Endothelial cell of umbilical vein (primary cell): ENCODE measurements around the gene PSD4. TPM values are rescaled to one million over a fixed set of nuclear protein-coding genes. Genes with fewer than 3 reads are reported as not detected.

Experiments
- BruUV-seq: library from RNA; stranded (reverse); fragments of 400-500 nt; replicated peaks from 2 replicates; lab custom pipeline; 2021; lab: Mats Ljungman, UMichigan
- CTCF ChIA-PET: fragments of 300-600, 350-600 bp; sonication (Branson Sonifier 250); formaldehyde crosslinking; loops from one replicate; lab custom pipeline; 2021; ENCODE audit warnings: antibody characterized with exemption, inconsistent platforms; lab: Charles Lee
- POLR2A ChIA-PET: fragments of 300-600, 350-600 bp; sonication (Branson Sonifier 250); formaldehyde crosslinking; loops from one replicate; lab custom pipeline; 2021; ENCODE audit warnings: antibody characterized with exemption, inconsistent platforms; lab: Charles Lee
- DNase-seq: peaks from one replicate; pipeline ENCODE4 v3.0.0-alpha.2; 2011; ENCODE audit warnings: low read depth, low spot score
- FAIRE-seq: peaks from 2 replicates; lab custom pipeline; 2011; peaks lifted over from hg19 to GRCh38; lab: Jason Lieb, UNC
- H2AFZ ChIP-seq: 2 replicates; pipeline ENCODE4 v1.6.0; 2012; ENCODE audit warnings: low read depth, low read length, control low read depth, inconsistent platforms
- H3K27ac ChIP-seq: 2 replicates; pipeline ENCODE4 v1.5.1; 2011; ENCODE audit warnings: low read depth, mild to moderate bottlenecking, control low read depth, low read length, moderate library complexity; ENCODE audit not compliant: insufficient read depth
- H3K27me3 ChIP-seq, 2 experiments: 2 replicates each; pipeline versions ENCODE4 v1.6.0 to v1.6.1; 2011; ENCODE audit warnings: low read length in 2 of 2, mixed read lengths in 1 of 2; ENCODE audit not compliant: control insufficient read depth in 2 of 2, insufficient read depth in 2 of 2
- H3K36me3 ChIP-seq, 2 experiments: 2 replicates in 1 of 2; 3 replicates in 1 of 2; pipeline ENCODE4 v1.5.1; 2011; ENCODE audit warnings: low read length in 2 of 2, mild to moderate bottlenecking in 1 of 2, moderate library complexity in 1 of 2; ENCODE audit not compliant: control insufficient read depth in 2 of 2, insufficient read depth in 2 of 2; ENCODE audit errors: extremely low read depth in 1 of 2
- H3K4me1 ChIP-seq: 3 replicates; pipeline ENCODE4 v1.5.1; 2011; ENCODE audit warnings: mild to moderate bottlenecking, low read length; ENCODE audit not compliant: control insufficient read depth, insufficient read depth; ENCODE audit errors: extremely low read depth
- H3K4me2 ChIP-seq: 2 replicates; pipeline ENCODE4 v1.6.1; 2011; ENCODE audit warnings: low read length, control low read depth, mixed read lengths; ENCODE audit not compliant: insufficient read depth
- H3K4me3 ChIP-seq, 3 experiments: fragments of 200-600 bp in 1 of 3; sonication (generic), shearing (Covaris generic) in 1 of 3; replicated peaks in 1 of 3; 2 replicates each; pipeline ENCODE4 v1.5.1; 2011 to 2016; ENCODE audit warnings: control low read depth in 3 of 3, low read length in 3 of 3, mild to moderate bottlenecking in 2 of 3, inconsistent platforms in 1 of 3, low read depth in 1 of 3, moderate library complexity in 1 of 3; ENCODE audit not compliant: insufficient read depth in 1 of 3
- H3K79me2 ChIP-seq: 2 replicates; pipeline ENCODE4 v1.6.0; 2012; ENCODE audit warnings: low read length, inconsistent platforms; ENCODE audit not compliant: control insufficient read depth, insufficient read depth
- H3K9ac ChIP-seq: replicated peaks from 2 replicates; pipeline ENCODE3; 2011; ENCODE audit warnings: low read length, control low read depth; ENCODE audit not compliant: insufficient read depth; ENCODE audit errors: extremely low read depth
- H3K9me1 ChIP-seq: replicated peaks from 3 replicates; pipeline ENCODE4 v1.6.0; 2011; ENCODE audit warnings: mild to moderate bottlenecking, low read length; ENCODE audit not compliant: control insufficient read depth, insufficient read depth; ENCODE audit errors: extremely low read depth
- H3K9me3 ChIP-seq: replicated peaks from 2 replicates; pipeline ENCODE4 v1.5.1; 2012; ENCODE audit warnings: low read length, inconsistent platforms; ENCODE audit not compliant: control insufficient read depth, insufficient read depth
- H4K20me1 ChIP-seq: replicated peaks from 2 replicates; pipeline ENCODE3; 2011; ENCODE audit warnings: mild to moderate bottlenecking, low read length; ENCODE audit not compliant: control insufficient read depth, insufficient read depth; ENCODE audit errors: extremely low read depth
- CTCF ChIP-seq, 2 donors: IDR thresholded peaks; 1 replicate in 1 of 2; 2 replicates in 1 of 2; pipeline ENCODE4 v1.5.1; 2011; ENCODE audit warnings: low read length in 2 of 2, mild to moderate bottlenecking in 2 of 2, moderate library complexity in 2 of 2, control low read depth in 1 of 2, inconsistent platforms in 1 of 2, low read depth in 1 of 2; ENCODE audit not compliant: insufficient read depth in 1 of 2; ENCODE audit errors: extremely low read depth in 1 of 2
- EZH2 ChIP-seq: IDR thresholded peaks from 2 replicates; pipeline ENCODE4 v1.6.1; 2012; ENCODE audit warnings: borderline replicate concordance, low read depth, mild to moderate bottlenecking, moderate library complexity, low read length, inconsistent platforms; ENCODE audit not compliant: severe bottlenecking
- FOS ChIP-seq: IDR thresholded peaks from 2 replicates; pipeline ENCODE4 v1.6.1; 2011; ENCODE audit warnings: mild to moderate bottlenecking, low read length, moderate library complexity, borderline replicate concordance; ENCODE audit not compliant: insufficient read depth
- MAX ChIP-seq: IDR thresholded peaks from 2 replicates; pipeline ENCODE4 v1.6.1; 2011; ENCODE audit not compliant: insufficient read depth, insufficient read length
- MYC ChIP-seq: IDR thresholded peaks from one replicate; pipeline ENCODE4 v1.6.1; 2011; ENCODE audit warnings: mild to moderate bottlenecking, low read depth, low read length
- POLR2A ChIP-seq: IDR thresholded peaks from 2 replicates; pipeline ENCODE4 v1.6.1; 2012; ENCODE audit warnings: low read depth, mild to moderate bottlenecking, control low read depth, low read length
- POLR2AphosphoS5 ChIP-seq: IDR thresholded peaks from 2 replicates; pipeline ENCODE4 v1.6.1; 2012; ENCODE audit warnings: low read depth, mild to moderate bottlenecking, control low read depth, low read length, moderate library complexity; ENCODE audit not compliant: insufficient read depth
- dilution Hi-C: fragments of 300-500 bp; cut with MboI; formaldehyde crosslinking; loops from one replicate; pipeline ENCODE4 v1.15.0; 2019; ENCODE audit warnings: low sequenced_read_pairs; ENCODE audit not compliant: extremely low pct_ligation_motif_present
- intact Hi-C: fragments of 100-400 bp; cut with micrococcal nuclease; formaldehyde crosslinking; loops from one replicate; pipeline ENCODE4 v1.10.0; 2022
- polyA plus RNA-seq, 4 experiments: library from polyadenylated mRNA; depleted of rRNA in 3 of 4; stranded (reverse) in 3 of 4; unstranded in 1 of 4; fragments of >200 nt; gene quantifications; 2 replicates each; pipeline versions ENCODE4 v1.2.1 to v1.2.3, GENCODE V29; 2011 to 2012; ENCODE audit warnings: missing spikeins in 1 of 4
- total RNA-seq: library from RNA; stranded (reverse); gene quantifications from 2 replicates; pipeline ENCODE4 v1.2.3, GENCODE V29; 2021

The PSD4 gene
- total and polyA plus RNA-seq, 2 donors (not counting 3 experiments of a cell fraction or from before 2014, with no cell fraction given), result 0.01 to 0.24 TPM

GRCh38 chr2:113253453-113253852, 79.7 kb downstream of the PSD4 start:
- no TSS peak for BruUV-seq
- Histone ChIP-seq H3K4me1 (no peaks in the 10 kb centered on the region), H2AFZ (no peak overlapping the region), H3K4me3 (no peak overlapping the region), H3K27ac (no peak overlapping the region), H3K36me3 (no peaks in the 10 kb centered on the region), H3K4me2 (no peak overlapping the region), H3K79me2 (no peaks in the 10 kb centered on the region), H3K27me3 (peaks cover 0 to 12% of the 10 kb centered on the region in 2 experiments), H3K9me3 (no peaks in the 10 kb centered on the region), H3K9me1 (no peaks in the 10 kb centered on the region), H4K20me1 (no peaks in the 10 kb centered on the region), H3K9ac (no peak overlapping the region)
- POLR2A ChIA-PET, result no interaction called here
- CTCF ChIA-PET, result interaction anchor here (0.7 kb wide), 1 partner anchor 49 kb away, joined by 3 read pairs; no protein-coding TSS in a partner anchor
- dilution Hi-C loops, result no loop called here
- TF ChIP-seq MAX, result no peak
- TF ChIP-seq FOS, result no peak
- no peak for TF ChIP-seq POLR2A
- no peak for TF ChIP-seq MYC
- no peak for TF ChIP-seq EZH2
- no peak for TF ChIP-seq POLR2AphosphoS5
- TF ChIP-seq CTCF (IDR thresholded peaks at IDR 0.05; ENCODE audit: extremely low read depth in 1 of 2, insufficient read depth in 1 of 2, low read depth in 1 of 2, low read length in 2 of 2), result no peak
- intact Hi-C loops, result no loop called here
- FAIRE-seq, result no peak
- no peak for DNase-seq
